HUDEP-2 (cell line): ENCODE data around the gene SRPK3.

ENCODE experiments used
- DNase-seq, 76 experiments: peaks; one replicate each; lab custom pipeline; 2025; ENCODE audit not compliant: unreplicated experiment in 76 of 76; lab: John Stamatoyannopoulos, UW

Gene SRPK3

DNA sequence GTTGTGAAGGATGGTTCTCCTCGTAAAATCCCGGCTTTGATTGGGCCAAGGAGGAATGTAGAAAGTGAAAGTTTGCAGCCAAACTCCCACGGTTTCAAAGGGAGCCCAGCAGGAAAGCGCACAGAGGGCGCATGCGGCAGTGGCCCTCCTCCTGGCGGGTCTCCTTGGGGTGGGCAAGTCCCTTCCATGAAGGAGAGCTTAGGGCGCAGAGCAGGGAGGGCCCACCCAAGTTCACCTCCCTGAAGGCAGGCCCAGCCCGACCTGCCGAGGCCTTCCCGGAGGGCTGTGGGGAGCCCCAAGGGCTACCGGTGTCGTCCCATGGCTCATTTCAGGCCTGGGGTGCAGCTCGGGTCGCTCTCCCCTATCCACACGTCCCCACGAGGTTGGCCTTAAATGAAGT, 47.5 kb downstream of the SRPK3 start:
- DNase-seq: no peak

GRCh38 chrX:153828723-153829548, 48.1 kb downstream of the SRPK3 start:
- no peak for DNase-seq

- DNase-seq: no peak
Measured at GRCh38 chrX:153829549-153829798, 48.6 kb downstream of the SRPK3 start.

- no peak for DNase-seq
Measured at GRCh38 chrX:153829799-153830639, 49.2 kb downstream of the SRPK3 start, which contains the start of gene PDZD4. Gene PDZD4 (minus strand): TSS chrX:153830544. CDS start chrX:153830298, 246 bp downstream.

- DNase-seq: no peak
Measured at GRCh38 chrX:153830640-153831428, 50.0 kb downstream of the SRPK3 start.

DNA sequence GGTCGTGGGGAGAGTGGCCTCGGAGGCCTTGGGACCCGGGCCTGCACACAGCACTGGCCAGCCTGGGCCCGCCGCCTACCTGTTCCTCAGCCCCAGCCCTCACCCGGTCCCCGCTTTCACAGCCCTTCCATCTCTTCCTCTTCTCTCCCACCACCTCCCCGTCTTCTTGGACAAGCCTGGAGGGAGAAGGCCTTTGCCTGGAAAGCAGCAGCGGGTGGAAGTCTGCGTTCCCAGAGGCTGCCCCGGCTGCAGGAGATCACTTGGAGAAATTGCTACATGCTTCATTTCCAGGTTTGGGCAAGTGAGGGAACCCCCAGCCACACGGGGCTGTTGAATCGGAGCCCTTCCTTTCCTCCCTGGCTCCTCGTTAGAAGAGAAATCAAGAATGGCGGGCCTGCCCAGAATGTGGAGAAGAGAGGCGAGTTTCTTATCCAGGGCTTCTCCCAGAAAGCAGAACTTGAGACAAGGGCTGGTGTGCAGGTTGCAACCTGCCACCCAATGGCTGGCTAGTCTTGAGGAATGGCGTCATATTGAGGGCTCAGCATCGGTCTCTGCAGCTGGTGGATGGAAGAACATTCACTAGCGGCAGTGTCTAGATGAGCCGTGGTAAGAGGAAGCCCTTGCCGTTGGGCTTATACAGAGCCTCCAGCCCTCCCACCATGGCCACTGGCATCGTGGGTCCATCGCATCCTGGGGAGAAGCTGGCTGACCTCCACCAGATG, 50.7 kb downstream of the SRPK3 start:
- DNase-seq: no peak

GRCh38 chrX:153832728-153833127, 51.9 kb downstream of the SRPK3 start:
- DNase-seq: no peak
